GM21381 (cell line): ENCODE data around the gene NHLRC2.

Source experiments
- ATAC-seq: cut with Tn5 transposase; IDR thresholded peaks from one replicate; pipeline ENCODE4 v1.9.1; 2021; ENCODE audit warnings: mild to moderate bottlenecking, moderate library complexity; ENCODE audit not compliant: unreplicated experiment

The NHLRC2 gene

DNA sequence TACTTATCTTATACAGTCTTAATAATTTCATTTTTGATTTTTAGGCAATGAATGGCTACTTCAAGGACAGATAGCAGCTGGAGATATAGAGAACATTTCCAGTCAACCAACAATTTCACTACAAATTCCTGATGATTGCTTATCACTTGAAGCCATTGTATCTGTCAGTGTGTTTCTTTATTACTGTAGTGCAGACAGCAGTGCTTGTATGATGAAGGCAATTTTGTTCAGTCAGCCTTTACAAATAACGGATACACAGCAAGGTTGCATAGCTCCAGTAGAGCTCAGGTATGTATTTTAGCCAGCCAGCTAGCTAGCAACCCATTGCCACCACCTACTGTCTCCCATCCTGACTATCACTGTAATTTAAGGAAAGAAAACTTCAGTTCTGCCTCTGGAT lies 53.8 kb downstream of the NHLRC2 start:
- ATAC-seq = no peak

DNA sequence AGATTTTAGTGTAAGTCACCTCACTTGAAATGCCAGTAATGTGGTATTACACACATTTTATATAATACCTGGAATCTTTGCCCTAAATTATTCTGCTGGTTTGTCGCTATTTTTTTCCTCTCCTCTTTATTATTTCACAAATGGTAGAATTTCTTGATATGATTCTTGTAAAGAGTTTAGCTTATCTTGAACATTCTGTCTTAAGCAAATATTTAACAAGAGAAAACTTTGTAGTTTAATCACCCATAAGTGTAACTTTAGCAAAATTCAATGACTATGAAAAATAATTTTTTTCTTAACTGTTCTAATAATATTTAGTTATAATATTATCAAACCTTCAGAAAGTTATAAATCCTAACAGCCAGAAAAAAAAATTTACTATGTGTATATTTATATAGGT lies 56.7 kb downstream of the NHLRC2 start:
- ATAC-seq = no peak

DNA sequence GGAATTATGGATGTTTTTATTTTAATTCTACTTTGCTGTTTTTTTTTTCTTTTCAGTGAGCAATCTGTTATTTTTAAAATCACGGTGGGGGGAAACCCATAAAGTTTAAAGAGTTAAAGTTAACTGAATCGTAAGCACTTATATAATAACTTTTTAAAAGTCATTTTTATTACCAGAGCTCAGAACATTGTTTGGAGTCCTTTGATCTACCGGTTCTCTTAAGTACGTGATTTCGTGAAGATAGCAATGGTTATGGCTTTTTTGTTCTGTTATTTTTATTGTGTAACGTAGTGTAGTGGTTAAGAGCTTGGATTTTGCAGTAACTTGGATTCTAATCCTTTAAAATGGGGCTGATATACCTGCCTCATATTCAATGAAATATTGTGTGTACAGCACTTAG lies 57.4 kb downstream of the NHLRC2 start:
- no peak for ATAC-seq

DNA sequence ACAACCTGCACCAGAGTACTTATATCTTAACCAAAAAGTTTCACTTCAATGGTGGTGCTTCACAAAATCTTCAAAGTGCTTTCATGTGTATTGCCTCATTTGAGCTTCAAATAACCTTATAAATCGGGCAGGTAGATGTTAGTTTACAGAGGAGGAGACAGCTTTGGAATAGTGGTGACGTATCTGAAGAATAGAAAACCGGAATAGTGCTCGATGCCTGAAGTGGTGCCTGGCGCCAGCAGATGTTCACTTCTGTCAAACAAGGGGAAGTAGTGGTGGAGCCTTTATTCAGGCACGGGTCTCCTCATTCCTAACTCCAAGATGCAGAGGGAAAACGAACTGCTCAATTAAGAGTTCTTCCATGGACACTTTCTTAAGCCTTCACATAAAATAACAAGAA lies 58.1 kb downstream of the NHLRC2 start:
- no peak for ATAC-seq

DNA sequence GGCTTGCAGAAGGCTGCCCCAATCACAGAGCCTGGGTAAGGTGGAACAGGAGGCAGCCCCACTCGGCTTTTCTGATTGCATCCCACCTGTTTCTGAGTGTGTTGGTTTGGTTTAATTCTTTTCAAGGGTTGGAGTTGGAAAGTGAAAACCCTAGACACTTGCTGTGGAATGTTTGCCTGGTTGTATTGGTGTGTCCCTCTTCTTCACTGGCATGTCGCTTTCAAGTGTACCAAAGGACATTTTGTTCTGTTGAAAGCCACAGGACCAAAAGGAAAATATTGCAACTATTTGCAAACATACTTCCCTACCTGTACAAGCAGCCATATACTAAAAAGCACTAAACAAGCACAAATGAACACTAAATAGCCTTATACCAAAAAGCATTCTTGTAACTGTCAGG lies 60.5 kb downstream of the NHLRC2 start:
- no peak for ATAC-seq

DNA sequence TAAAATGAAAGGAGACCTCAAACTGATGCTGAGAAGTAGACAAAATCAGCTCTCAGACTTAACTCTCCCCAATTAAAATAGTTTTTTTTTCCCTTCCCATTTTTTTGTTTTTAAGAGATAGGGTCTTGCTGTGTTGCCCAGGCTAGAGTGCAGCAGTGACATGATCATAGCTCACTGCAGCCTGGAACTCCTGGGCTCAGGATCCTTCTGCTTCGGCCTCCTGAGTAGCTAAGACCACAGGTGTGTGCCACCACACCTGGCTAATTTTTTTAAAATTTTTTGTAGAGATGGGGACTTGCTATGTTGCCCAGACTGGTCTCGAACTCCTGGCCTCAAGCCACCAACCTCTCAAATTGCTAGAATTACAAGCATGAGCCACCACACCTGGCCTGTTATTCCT lies 61.1 kb downstream of the NHLRC2 start:
- ATAC-seq = no peak

DNA sequence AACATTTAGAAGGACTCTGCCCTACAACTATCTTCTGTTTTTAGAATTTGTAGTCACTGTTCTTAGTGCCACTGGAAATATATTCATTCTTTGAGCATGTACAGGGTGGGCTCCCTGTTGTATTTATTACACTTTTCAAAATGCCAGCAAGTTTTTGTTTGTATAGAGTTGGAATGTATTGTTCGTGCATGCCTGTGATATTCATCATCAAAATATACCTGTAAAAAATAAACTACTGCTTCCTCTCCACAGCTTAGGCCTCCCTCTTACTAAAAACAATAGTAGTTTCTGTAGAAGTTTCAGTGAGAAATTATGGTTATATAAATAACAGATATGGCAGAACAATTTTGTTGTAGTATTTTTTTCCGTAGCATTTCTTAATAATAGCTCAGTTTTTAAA lies 61.6 kb downstream of the NHLRC2 start:
- no peak for ATAC-seq

DNA sequence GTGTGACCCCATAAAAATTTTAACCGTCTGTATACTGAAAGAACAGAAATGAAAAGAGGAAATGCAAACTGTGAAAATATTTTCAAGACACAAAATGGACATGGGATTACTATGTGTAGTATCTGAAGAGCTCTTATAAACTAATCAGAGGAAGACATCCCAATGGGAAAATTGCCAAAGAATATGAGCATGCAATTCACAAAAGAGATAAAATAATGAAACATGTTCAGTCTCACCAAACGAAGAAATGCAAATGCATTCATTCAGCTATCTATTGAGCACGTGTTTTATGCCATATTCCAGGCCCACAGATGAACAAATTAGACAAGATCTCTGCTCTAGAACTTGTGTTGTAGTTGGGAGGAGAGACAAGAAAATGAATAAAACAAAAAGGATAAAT lies 63.2 kb downstream of the NHLRC2 start:
- ATAC-seq = no peak

DNA sequence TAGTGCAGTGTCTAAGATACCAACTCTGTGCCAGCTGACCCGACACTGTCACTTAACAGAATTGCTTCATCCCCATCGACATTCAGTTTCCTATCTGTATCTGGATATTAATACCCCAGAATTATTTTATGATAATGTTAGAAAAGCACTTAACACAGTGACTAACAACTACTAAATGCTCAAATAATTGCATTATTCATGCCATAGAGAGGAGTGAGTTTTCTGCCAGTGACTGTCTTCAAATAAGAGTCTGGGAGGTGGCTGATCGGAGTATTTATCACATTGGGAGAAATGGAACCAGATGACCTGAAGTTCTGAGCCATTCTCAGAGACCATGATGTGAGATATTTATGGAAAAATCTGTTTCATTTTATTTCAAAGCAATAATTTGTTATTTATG lies 65.7 kb downstream of the NHLRC2 start:
- no peak for ATAC-seq

DNA sequence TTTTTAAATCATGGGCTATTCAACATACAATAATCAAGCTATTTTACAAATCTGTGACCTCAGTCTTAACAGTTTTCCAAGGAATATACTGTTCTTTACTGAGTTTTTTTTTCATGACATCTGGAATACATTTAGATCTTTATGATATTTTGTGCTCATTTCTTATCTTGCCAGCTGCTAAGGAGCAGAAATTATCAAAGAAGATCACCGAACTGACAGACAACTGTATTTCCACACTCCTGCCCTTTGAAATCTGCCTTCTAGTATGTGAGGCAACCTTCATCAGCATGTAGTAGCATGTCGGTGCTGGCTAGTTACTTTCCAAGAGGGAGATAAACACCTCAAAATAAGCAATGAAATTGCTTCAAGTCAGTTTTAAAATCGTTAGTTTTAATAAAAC lies 66.4 kb downstream of the NHLRC2 start:
- ATAC-seq = no peak

DNA sequence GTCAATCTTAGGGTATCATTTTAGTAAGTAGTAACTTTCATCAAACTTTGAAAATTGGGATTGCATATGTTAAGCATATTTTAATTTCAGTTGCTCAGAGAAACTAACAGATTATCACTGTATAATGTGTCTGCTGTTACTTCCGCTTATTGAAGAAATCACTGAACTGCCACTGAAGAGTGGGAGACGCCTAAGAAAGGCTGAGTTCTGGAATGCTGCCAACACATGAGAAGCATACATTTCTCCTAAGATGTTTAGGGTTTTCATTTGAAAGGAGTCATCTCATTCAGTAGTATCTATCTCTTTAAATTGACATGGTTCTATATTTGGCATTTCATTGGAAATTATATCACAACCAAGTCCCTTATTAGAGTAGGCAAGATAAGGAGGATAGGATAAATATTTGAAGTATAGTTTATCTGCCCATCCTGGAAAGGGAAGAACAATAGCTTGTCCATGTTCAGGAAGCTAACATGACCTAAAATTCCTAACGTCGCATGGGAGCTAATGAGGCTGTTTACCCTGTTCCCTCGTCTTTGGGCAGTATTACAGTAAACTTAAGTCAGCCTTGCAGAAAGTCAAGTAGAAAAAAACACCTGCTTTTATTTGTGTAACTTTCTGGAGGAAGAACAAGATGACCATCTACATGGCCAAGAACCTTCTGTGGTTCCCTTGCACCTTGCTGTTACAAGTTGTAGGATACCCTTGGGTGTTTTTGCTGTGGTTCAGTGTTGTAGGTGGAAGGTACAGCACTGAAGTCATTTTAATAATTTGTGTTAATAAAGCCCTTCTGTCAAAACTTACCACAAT lies 67.3 kb downstream of the NHLRC2 start:
- ATAC-seq = no peak

DNA sequence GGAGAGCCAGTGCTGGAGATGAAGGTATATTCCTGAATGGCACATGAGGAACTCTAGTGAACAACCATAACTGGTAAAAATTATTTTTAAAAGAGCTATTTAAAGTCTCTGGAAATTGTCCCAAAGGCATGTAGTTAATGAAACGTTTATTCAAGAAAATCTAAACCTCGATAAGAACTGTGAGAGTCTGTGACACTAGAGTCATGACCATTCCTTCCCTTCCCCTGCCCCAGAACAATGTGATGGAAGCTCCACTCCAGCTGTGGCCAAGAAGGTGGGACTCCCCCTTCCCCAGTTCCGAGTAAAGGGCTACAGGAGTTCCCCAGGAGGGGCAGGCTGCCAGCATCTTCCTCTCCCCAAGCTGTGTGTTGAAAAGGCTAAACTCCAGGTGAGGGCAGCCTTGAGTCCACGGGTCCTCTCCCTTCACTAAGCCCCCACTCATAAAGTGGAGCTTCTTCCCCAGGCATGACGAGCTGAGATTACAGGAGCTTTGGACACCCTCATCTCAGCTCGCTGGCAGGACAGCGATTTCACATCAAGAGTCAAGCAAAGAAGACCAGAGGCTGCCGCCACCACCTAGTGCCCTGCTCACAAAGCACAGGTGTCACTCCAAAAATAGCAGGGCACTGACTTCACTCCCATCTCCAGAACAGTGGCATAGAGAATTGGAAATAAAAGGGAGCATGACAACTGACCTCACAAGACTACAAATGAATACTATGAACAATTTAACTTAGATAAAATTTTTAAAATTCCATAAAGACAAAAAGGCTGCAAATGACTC lies 68.5 kb downstream of the NHLRC2 start:
- no peak for ATAC-seq

DNA sequence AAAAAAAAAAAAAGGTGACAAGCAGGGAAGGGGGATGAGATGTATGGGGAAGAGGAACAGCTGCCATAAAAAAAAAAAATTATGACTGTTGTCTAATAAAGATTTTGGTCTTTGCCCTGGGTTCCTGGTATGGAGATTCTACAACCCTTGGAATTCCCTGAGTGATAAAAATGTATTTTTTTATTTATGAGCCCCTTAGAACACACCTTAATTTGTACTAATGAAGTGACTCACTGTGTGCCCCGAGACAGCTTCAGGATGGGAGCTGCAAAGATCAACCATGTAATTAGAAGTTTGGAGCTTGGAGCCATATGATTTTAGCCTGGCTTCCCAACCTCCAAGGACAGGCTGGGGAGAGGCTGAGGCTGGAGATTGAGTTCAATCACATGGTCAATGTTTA lies 69.7 kb downstream of the NHLRC2 start:
- no peak for ATAC-seq

DNA sequence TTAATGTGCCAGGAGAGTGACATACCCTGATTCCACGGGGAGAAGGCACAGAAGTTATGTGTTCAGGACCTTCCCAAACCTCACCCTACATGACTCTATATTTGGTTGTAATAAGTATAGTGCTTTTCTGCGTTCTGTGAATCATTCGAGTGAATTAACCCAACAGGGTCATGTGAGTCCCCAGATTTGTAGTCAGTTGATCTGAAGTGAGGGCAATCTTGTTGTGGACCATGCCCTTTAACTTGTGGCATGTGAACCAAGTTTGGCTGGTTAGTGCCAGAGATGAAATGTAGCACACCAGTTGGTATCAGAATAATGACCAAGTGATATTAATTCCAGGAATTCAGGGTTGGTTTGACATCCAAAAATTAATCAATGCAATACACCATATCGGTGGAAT lies 70.2 kb downstream of the NHLRC2 start:
- ATAC-seq = no peak

DNA sequence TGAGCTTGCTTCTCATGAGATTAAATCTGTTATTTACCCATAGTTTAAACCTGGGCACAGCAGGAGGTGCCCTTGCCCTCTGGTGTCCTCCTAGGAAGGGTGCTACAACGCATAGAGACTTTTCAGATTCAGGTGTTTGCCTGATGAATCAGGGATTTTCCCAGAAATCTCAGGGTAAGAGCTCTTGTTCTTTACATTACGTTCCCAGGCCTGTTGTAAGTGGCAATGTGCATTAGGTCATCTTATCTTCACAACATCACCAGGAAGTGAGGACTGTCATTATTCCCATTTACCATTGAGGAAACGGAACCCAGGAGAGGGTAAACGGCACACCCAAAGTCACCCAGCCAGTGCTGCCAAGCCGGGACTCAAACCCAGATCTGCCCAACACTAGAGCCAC lies 73.0 kb downstream of the NHLRC2 start:
- no peak for ATAC-seq

DNA sequence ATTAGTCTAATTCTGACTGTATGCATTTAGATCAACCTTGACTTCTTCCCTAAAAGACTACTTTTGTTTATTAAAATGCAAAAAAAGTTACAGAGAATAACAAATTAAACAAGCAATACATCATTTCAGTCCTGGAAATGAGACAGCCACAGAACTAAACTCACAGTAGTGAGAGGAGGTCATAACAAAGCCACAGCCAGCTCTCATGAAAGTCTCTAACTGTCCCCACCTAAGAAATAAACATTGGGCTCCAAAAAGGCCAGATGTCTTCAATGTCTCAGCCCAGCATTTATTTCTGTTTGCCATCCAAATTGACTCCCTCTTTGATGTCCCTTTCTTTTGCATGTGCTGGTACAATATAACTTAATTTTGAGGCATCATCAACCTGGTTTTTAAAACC lies 74.4 kb downstream of the NHLRC2 start:
- ATAC-seq = no peak

DNA sequence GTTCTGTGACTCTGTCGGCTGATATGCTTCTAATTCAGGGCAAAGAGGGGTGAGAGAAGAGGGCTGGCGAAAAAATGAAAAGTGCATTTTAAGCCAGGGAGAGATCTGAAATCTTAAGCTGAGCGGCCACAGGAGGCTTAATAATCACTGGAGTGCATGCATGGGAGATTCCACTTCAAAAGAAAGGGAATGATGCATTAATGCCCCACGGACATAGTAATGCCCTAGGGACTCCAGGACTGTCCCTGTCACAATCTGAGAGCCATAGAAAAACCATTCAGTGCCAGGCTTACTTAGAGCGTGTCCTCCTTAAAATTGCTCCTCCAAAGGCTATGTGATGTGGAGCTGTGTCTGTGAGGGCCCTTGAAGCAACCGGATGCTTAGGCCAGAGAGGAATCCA lies 75.1 kb downstream of the NHLRC2 start:
- ATAC-seq = no peak

DNA sequence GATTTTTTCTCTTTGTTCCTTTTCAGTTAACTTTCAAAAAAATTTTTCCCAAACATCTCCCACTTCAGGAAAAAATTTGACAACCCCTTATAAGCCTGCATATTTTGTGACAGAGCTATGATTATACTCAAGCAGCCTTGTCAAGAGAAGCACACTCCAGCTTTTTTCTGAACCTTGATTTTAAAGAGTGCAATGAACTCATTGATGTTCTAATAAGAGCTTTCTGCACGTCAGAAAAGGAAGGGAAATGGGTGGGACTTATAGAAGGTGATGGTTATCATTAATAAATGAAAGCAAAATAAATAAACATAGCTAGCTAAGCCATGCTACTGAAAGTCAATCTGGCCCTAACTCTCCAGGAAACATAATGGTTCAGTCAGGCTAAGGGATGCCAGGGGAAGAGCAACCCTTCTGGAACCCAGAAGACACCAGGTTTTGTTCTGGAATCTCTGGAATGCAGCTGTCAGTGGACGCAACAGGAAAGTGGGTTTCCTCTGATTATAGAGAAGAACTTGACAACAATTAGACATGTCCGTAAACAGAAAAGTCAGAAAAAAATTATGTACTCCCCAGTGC lies 76.1 kb downstream of the NHLRC2 start:
- no peak for ATAC-seq

DNA sequence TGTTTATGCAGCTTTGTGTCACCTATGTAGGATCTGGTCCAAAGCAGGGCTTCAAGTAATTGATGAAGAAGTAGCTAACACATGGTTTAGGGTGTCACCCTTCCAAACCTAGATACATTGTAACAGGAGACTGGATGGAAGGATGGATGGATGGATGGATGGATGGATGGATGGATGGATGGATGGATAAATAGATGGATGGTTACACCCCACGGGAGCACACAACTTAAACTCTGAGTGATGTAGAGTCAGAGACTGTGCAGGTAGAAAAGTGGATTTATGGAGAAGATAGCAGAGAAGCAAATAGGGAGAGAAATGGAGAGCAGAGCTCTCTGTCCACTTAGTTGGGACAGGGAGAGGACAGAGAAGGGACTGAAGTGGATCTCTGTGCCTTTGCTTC lies 78.4 kb downstream of the NHLRC2 start:
- ATAC-seq = no peak

DNA sequence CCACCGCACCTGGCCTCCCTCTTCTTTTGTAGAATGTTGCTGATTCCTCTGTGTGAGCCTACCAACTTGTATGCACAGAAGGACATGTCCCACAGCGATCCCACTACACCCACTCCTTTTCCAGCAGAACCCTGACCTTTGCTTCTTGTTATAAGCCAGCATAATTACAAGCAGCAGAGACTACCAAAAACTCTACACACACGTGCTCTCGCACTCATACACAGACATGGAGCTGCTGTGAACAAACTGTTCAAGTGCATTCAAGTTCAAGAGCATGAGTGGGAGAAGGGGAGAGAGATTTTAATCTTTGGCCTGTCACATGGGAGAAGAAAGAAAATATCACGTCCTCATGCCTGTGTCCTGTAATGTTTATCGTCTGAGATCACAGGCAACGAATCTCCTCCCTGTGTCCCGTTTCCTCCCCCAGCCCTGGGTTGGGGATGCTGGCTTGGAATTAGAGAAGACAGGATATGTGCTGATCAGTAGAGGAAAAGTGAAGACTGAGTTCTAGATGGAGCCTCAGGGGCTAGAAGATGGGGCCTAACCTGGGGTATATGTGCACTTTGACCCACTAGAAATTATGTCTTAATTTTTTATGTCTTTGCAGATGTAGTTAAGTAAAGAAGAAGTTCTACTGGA lies 79.6 kb downstream of the NHLRC2 start:
- no peak for ATAC-seq

DNA sequence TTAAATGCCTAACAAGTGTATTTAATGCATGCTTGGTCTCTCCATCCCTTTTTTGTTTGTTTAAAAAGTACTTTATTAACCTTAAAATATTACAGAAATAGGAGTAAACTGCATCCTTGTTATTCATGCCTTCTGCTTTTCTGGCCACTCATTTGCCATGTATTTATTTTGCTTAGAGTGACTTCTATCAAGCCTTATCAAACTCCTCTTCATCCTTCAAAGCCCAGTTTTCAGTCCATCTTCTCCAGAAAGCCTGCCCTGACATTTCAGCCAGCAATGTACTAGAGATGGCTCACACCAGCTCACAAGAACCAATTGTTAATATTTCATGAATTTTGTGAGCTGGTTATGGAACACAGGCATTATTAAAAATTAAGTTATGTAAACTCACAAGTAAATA lies 82.8 kb downstream of the NHLRC2 start:
- no peak for ATAC-seq

DNA sequence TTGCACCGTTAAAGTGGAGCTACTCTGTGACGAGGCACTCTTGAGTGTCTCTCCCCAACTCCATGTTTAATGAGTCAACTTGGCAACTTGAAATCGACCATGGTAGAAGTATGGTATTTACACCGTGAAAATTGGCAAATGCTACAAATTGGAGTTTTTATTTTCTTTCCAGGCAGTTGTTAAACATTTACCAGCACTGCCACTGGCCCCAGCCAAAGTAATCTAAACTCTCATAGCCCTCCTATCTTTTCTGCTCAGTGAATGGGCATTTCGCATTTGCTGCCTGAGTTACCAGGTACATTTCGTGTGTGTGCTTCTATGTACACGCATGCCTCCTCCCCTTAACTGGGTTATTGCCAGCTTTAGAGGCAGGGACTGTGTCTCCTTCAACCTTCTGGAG lies 83.3 kb downstream of the NHLRC2 start:
- no peak for ATAC-seq
